NOMO-1 treated with DMSO at 0.1 percent for 48 hours (cell line): ENCODE measurements around the gene WDR6.
A peak's percentile ranks its signal among the peaks of the same experiment; 100 is the strongest.

Experiments used
- DNase-seq: peaks from one replicate; lab custom pipeline; 2025; ENCODE audit not compliant: unreplicated experiment; lab: John Stamatoyannopoulos, UW

Gene WDR6

DNA sequence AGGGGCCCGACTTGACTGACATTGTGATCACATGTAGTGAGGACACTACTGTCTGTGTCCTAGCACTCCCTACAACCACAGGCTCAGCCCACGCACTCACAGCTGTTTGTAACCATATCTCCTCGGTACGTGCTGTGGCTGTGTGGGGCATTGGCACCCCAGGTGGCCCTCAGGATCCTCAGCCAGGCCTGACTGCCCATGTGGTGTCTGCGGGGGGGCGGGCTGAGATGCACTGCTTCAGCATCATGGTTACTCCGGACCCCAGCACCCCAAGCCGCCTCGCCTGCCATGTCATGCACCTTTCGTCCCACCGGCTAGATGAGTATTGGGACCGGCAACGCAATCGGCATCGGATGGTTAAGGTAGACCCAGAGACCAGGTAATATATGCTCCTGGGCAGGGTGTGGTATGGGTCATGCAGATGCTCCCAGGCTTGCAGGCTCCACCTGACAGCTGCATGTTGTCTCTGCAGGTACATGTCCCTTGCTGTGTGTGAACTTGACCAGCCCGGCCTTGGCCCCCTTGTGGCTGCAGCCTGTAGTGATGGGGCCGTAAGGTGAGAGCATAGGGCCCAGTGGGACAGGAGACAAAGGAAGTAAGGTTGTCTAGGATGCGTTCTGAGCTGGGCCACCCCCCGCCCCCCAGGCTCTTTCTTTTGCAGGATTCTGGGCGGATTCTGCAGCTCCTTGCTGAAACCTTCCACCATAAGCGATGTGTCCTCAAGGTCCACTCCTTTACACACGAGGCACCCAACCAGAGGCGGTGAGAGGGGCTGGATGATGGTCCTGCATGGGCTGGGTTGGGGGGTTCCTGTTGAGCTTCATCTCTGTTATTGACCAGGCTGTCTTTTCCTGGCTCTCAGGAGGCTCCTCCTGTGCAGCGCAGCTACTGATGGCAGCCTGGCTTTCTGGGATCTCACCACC lies 6.8 kb downstream of the WDR6 start:
- peak; percentile 4 for DNase-seq

DNA sequence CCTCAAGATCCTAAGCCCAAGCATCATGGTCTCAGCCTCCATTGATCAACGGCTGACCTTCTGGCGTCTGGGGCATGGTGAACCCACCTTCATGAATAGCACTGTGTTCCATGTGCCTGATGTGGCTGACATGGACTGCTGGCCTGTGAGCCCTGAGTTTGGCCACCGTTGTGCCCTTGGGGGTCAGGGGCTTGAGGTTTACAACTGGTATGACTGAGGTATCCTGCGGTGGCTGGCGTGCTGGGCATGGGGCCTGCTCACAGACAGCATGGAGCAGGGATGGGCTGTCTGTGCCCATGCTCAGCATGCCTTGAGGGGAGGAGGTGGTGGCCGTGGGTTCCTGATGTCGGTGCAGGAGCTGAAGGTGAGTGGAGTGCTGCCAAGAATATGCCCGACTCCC lies 7.9 kb downstream of the WDR6 start:
- DNase-seq: no peak

DNA sequence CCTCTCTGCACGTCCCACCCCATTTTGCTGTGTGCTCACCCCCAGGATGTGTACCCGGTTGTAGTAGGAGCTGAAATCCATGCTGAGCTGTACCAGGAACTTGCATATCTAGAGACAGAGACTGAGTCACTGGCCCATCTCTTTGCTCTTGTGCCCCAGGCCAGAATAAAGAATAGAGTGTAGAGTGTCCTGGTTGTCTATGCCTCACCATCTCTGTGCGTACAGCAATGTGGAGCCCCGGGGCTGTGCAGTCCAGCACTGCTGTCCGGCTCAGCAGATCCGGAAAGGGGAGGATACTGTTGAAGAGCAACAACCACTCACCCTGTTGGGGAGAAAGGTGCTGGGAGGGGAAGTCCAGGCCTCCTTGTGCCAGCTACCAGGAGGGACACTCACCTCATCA lies 8.6 kb downstream of the WDR6 start:
- DNase-seq: no peak

DNA sequence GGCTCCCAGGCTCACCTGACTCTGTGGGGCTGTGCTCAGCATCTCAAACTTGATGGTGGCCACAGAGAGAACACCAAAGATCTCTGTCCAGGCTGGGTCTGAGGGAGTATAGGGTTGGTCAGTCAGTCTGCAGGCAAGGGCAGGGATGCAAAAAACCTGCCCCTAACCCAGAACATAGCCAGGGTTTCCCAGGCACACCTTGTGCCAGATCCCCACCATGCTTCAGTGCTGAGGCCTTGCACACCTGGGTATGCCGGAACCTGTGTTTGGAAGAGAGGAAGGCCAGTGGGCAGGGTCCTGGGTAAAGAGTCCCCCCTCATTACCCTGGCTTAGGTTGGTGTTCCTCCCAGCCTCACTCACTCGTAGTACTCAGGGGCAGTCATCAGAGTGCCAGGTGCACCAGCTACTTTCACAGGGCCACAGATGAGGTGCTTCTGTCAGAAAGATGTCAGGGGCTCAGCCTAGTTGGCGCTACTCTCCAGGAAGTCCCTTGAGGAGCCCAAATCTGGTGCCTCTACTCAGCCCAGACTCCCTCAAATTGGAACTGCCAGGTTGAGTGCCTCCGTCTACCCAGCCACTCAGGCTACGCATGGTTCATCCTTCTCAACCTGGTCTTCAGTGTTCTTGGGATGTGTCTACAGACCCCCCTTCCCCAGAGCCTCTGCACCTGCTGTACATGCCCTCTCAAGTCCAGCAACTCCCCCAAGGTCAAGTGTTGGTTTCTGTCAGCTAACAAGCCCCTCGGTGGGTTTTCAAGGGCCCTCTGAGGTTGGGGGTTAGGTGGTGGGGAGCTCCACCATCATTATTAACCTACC lies 9.4 kb downstream of the WDR6 start:
- DNase-seq: no peak

DNA sequence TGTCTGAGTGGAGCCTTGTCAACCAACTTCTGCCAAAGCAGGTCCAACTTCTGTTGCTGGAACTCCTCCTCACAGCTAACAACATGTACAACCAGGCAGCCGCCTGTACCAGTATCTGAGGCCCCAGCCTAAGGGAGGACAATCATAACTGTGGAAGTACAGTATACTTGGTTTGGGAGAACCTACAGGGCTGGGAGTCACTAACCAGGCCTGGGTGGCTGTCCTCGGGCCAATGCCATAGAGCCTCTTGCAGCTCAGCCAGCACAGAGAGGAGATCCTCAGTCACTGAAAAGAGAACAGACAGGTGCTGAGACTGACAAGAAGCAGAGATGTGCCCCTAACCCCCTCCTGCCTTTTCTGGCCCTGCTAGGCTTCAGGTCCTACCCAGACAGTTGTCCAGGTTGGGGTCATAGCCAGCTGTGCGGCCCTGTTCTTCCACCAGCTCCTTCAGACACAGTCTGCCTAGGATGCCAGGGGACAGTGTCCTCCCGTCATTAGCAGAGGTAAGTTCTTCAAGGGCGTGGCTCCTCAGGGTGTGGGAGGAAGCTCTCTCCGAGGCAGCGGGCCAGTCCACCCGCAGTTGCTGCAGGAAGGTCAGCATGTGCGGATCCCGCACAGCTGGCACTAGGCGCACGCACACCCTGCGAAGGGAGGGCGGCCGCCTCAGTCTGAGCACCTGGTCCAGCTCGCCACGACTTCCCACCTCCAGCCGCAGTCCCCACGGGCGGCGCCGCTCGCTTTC lies 10.2 kb downstream of the WDR6 start:
- peak; percentile 41 for DNase-seq

DNA sequence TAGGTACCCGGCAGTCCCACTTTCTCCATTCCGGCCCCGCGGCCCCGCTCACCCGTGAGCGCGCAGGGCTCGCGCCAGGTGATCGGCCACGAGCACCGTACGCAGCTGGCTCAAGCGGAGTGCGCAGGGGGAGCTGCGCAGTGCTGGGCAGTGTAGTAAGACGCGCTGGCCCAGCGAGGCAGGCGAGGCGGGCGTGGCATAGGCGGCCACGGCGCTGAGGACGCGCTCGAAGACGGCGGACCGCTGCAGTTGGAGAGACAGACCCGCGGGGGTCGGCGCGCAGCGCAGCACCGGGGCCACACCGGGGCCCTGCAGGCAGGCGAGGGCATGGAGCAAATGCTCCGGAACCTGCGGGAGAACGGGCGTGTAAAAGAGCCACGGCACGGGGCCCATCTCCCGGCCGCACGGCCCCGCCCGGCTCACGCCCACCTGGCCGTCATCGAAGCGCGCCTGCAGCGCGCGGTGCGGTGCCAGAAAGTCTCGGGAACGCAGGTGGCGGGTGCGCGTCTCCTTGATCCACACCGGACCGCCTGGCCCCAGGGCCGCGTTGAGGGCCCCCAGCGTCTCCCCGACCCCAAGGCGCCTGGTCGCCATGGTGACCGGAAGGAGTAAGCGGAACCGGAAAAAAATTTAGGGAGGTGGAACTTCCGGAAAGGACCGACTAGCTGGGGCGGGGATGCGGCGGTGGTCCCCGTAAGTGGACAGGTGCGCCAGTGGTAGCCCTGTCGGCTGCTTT lies 10.9 kb downstream of the WDR6 start, which contains the start of gene DALRD3:
DALRD3 (minus strand) TSS at position 610 of the 736 bp plus-strand sequence; CDS start at position 594, 16 bp downstream.
- peak; percentile 80 for DNase-seq

DNA sequence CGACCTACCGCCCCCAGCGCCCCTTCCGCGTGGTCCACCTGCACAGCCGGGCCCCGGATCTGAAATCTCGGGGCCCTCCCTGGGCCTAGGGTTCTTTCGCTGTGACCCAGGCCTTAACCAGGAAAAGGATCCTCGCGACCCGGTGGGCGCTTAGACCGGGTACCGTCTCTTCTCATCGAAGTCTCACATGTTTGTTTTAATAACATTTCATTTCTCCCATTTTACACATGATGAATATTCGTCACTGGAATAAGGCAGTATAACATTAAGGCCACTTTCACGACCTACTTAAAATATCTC lies 11.5 kb downstream of the WDR6 start:
- peak; percentile 64 for DNase-seq

DNA sequence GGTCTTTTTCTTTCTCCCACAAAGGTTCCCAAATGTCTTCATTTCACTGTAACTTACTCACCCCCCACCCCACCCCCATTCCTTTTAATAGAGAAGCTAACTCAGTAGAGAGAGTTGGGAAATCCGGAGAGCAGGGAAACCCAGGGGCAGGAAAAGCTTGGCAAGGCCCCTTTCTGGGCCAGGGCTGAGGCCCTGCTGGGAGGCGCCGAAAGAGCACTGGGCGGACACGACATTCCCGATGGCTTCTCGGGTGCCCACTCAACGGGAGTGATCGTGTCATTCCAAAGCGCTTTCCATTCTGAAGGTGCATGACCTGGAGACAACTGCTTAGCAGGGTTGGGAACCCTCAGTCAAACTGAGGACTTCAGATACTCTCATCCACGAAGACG lies 12.7 kb downstream of the WDR6 start:
- peak; percentile 41 for DNase-seq

DNA sequence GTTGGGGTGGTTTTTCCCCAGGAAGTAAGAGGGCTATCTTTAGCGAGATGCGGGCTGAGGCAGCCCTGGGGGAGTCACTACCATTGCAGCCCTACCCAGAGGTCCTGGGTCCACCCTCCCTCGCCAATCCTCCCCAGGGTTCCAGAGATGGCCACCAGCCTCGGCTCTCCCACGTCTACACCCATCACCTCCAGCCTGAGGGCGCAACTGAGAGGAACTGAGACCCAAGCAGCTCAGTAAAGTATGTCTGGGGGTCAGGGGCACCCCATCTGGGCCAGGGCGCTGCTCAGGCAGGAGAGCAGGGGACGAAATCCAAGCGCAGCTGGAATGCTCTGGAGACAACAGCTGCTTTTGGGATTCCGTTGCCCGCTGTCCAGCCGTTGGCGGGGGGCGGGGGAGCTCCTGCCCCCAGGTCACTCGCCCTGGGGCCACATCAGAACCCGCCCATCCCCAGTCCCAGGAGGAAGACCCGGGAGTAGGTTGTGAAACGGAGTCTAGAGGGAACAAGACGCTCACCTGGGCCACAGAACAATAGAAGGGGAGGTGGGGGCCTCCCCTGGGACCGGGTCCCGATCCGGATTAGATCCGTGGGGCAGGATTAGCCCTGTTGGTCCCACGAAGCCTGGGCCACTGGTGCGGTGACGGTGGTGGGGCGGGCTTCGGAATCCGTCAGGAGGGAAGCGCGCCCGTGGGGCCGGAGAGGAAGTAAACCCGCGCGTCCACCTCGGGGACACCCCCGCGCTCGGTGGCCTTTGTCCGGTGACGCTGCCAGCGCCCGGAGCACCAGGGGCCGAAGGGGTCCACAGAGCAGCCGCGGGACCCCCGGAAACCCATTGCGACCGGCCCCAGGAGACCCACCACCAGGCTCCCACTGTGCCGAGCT lies 13.4 kb downstream of the WDR6 start:
- DNase-seq: peak; percentile 54

DNA sequence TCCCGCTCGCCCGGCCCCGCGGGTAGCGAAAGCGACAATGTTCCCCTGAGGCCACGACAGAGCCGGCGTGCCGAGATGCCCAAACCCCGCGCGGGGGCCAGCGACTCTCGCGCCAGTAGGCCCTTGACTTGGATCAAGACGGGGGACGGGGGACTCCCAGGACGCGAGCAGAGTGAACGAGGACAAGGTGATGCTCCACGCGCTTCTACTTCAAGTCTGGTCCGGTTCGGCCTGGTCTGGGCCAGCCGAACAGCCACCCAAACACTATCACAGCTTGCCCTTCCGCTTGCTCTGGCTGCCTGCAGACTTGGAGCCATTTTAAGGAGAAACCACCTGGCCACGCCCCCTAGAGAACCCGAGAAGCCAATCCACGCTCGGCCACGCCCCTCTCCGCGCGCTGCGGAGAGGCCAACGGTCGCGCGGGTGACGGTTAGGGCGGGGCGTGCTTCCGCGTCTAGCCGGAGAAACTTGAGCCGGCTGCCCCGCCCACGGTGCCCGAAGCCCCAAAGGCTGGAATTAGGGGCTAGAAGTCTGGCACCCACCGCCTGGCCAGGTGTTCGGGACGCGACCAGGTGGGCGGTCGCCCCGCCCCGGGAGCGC lies 14.1 kb downstream of the WDR6 start:
- DNase-seq: peak; percentile 94

DNA sequence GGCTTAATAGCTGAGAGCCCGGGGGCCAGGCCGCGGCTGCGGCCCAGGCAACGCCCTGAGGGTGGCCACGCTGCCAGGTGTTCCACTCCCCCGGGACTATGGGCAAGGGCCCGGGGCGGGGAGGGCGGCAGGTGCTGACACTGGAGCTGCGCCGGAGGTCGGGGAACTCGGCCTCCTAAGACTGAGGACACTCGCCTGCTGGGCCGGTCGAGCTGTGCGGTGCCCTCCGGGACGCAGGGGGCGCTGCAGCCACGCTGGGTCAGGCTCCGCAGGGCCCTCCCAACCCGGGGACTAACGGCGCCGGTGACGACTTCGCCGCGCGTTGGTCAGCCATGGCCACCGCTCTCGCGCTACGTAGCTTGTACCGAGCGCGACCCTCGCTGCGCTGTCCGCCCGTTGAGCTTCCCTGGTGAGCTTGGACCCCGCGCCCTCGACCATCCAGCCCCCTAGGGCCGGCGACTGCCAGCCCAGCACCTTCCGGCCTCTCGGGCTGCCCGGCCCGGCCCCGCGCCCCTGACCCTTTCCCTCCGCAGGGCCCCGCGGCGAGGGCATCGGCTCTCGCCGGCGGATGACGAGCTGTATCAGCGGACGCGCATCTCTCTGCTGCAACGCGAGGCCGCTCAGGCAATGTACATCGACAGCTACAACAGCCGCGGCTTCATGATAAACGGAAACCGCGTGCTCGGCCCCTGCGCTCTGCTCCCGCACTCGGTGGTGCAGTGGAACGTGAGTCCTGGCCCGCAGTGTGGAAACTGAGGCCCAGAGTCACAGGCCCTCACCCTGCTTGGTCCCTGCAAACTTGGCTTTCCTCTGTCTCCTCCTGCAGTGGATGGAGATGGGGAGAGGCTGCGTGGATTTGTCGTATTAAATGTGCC lies 14.9 kb downstream of the WDR6 start, which contains the start of gene NDUFAF3:
NDUFAF3 (plus strand) TSS at position 309 of the 875 bp plus-strand sequence; CDS start at position 333, 24 bp downstream.
- peak; percentile 79 for DNase-seq

DNA sequence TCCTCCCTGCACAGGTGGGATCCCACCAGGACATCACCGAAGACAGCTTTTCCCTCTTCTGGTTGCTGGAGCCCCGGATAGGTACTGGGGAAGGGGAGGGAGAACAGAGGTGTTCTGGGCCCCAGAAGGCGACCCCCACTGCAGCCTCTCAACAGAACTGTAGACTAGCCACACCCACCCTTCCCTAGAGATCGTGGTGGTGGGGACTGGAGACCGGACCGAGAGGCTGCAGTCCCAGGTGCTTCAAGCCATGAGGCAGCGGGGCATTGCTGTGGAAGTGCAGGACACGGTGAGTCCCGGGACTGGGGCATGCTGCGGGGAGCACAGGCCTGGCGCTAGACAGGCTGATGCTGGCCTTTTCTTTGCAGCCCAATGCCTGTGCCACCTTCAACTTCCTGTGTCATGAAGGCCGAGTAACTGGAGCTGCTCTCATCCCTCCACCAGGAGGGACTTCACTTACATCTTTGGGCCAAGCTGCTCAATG lies 15.5 kb downstream of the WDR6 start:
- DNase-seq: peak; percentile 29

DNA sequence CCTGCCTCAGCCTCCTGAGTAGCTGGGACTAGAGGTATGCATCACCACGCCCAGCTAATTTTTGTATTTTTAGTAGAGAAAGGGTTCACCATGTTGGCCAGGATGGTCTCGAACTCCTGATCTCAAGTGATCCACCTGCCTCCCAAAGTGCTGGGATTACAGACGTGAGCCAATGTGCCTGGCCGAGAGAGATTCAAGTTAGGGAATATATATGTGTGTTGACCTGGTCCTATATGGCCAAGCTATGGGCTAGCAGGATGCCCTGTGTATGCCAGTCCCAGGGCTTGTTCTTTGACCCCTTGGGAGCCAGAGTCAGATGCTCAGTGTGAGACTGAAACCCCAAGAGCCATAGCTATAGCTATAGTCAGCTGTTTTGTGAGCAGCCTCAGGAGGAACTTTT lies 16.6 kb downstream of the WDR6 start:
- no peak for DNase-seq

DNA sequence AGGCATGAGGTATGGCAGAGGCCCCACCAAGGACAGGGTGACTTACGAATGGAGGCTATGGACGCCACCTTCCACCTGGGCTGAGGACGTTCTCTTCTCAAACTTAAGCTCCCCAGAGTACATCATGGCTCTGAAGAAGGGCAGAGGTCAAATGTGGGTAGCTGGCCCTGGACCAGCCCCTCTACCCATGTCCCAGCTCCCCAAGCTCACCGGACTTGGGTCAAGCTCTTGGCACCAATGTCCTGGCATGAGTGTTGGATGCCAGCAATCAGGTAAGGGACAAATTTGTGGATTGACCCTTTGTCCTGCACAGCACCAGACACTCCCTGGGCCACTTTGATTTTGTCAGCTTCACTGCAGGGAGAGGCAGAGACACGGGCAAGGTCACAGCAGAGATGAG lies 17.3 kb downstream of the WDR6 start:
- DNase-seq: no peak

DNA sequence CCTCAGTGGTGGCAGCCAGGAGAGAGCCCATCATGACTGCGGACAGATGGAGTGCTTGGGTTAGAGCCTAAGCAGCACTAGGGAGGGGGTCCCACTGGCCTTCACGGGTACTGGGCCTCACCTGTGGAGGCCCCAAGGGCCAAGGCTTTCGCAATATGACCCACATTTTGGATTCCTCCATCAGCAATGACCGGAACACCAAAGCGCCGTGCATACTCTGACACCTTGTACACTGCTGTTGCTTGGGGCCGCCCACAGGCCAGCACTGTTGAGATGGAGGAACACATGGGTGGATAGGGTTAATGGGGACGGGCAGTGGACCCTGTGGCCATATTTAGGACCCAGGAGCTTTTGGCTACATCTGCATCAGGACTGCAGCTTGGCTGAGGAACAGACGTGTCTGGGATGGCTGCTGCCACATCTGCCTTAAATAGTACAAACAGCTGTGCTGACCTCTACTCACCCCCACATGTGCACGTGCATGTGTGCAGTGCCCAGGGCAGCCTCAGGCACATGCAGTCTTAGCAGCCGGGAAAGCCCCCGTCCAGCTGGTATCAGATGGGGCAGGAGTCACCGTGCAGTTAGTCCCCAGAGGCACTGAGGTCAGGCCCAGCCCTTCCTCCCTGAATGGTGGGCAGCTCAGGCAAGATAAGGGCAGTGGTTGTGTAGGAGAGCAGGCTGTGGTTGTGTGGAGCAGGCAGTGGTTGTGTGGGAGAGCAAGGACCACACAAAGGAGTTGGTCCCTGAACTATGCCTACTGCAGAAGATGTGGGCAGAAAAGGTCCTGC lies 18.0 kb downstream of the WDR6 start:
- DNase-seq: no peak

DNA sequence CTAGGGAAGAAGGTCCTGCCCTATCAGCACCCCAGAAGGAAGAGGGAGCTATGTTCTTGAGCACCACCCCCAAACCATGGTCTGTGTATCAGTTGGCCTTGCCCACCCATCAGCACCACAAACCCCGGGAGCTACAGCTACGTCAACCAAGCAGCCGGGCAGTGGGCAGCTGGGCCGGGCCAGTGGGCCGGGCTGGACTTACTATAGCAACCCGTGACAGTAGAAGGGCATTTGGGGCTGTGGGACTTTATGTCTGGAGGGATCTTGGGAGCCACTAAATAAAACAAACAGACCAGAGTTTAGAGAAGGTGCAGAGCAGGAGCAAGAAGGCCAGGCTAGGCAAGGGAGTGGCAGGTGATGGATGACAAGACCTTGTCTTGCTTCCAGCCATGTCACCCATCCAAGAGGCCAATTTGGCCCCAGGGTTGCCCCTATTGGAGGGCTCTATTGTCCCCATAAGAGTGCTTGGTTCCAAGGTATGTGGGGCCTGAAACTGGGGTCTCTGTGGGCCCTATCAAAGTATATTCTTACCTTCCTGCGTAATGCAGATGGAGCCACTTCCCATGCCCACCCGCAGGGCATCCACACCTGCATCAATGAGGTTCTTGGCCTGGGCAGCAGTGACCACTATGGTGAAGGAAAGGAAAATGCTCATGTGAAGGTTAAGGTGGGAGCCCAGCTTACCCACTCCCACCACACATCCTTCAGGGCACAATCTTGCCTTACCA lies 18.8 kb downstream of the WDR6 start:
- no peak for DNase-seq

DNA sequence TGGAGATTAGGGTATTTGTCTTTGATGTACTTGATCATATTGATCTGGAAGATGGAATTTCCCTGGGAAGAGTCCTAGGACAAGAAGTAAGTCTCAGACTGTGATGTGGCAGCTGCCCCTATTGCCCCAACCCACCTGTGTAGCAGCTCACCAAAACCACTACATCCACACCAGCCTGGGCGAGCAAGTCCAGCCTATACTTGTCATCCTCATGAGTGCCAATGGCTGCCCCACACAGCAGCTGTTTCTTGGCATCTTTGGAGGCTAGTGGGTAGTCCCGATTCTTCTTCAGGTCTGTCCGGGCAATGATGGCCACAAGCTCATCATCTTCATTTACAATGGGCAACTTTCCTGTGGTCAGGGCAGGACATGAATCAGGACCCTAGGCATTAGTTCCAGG lies 19.3 kb downstream of the WDR6 start:
- no peak for DNase-seq
